A549 (cell line): ENCODE data around the gene MFN2.

Experiments used
- CEBPB ChIP-seq, 2 experiments: fragments of >200 bp in 1 of 2; sonication (Bioruptor Twin) in 1 of 2; formaldehyde crosslinking in 1 of 2; IDR thresholded peaks; 2 replicates each; pipeline ENCODE4 v1.6.1; 2012 to 2016
- EP300 ChIP-seq, 2 experiments: fragments of >200 bp; sonication (Bioruptor Twin); formaldehyde crosslinking; IDR thresholded peaks; 2 replicates in 1 of 2; 3 replicates in 1 of 2; pipeline ENCODE4 v1.6.1; 2016 to 2017
- HDAC2 ChIP-seq: fragments of 200-600 bp; sonication (generic); IDR thresholded peaks from 2 replicates; pipeline ENCODE4 v1.6.1; 2016
- MAFK ChIP-seq: fragments of 450-650 bp; IDR thresholded peaks from 2 replicates; pipeline ENCODE4 v1.6.1; 2014; ENCODE audit not compliant: partially characterized antibody
- MAX ChIP-seq: IDR thresholded peaks from 2 replicates; pipeline ENCODE4 v1.6.1; 2012
- MYC ChIP-seq: IDR thresholded peaks from 2 replicates; pipeline ENCODE4 v1.6.1; 2012; ENCODE audit warnings: mild to moderate bottlenecking, inconsistent platforms, low read length, improper control_type of control experiment, borderline replicate concordance
- NPAS2 ChIP-seq: fragments of 250-450 bp; sonication (Bioruptor Pico); IDR thresholded peaks from 2 replicates; pipeline ENCODE4 v1.8.0; 2022; ENCODE audit warnings: mild to moderate bottlenecking, moderate library complexity, borderline replicate concordance
- POLR2A ChIP-seq: IDR thresholded peaks from 2 replicates; pipeline ENCODE4 v1.6.1; 2012; ENCODE audit warnings: mild to moderate bottlenecking, low read length
- RCOR1 ChIP-seq: fragments of 150-350 bp; IDR thresholded peaks from 2 replicates; pipeline ENCODE4 v1.6.1; 2014; ENCODE audit warnings: antibody characterized with exemption, low read length, low read depth
- RFX5 ChIP-seq: fragments of 450-650 bp; IDR thresholded peaks from 2 replicates; pipeline ENCODE4 v1.7.1; 2014; ENCODE audit warnings: antibody characterized with exemption, mild to moderate bottlenecking, moderate library complexity
- SMC3 ChIP-seq: fragments of >200 bp; sonication (Bioruptor Twin); formaldehyde crosslinking; IDR thresholded peaks from 3 replicates; pipeline ENCODE4 v1.6.1; 2018; ENCODE audit warnings: inconsistent platforms
- ZNF302 ChIP-seq: fragments of 250-450 bp; sonication (Bioruptor Pico); IDR thresholded peaks from 2 replicates; pipeline ENCODE4 v1.9.0; 2021; ENCODE audit warnings: inconsistent platforms, mild to moderate bottlenecking, moderate library complexity
- TF ChIP-seq, protein P1 (sequence below): fragments of >200 bp; sonication (Bioruptor Twin); formaldehyde crosslinking; IDR thresholded peaks from 3 replicates; pipeline ENCODE4 v1.5.1; 2016

- peak; percentile 50 for TF ChIP-seq MAX
- TF ChIP-seq SMC3: no peak
- peak; percentile 54 for TF ChIP-seq POLR2A
- TF ChIP-seq, protein P1, sequence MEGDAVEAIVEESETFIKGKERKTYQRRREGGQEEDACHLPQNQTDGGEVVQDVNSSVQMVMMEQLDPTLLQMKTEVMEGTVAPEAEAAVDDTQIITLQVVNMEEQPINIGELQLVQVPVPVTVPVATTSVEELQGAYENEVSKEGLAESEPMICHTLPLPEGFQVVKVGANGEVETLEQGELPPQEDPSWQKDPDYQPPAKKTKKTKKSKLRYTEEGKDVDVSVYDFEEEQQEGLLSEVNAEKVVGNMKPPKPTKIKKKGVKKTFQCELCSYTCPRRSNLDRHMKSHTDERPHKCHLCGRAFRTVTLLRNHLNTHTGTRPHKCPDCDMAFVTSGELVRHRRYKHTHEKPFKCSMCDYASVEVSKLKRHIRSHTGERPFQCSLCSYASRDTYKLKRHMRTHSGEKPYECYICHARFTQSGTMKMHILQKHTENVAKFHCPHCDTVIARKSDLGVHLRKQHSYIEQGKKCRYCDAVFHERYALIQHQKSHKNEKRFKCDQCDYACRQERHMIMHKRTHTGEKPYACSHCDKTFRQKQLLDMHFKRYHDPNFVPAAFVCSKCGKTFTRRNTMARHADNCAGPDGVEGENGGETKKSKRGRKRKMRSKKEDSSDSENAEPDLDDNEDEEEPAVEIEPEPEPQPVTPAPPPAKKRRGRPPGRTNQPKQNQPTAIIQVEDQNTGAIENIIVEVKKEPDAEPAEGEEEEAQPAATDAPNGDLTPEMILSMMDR: no peak
- no peak for TF ChIP-seq MYC
- no peak for TF ChIP-seq HDAC2
- no peak for TF ChIP-seq RCOR1
- no peak for TF ChIP-seq CEBPB (IDR thresholded peaks at IDR 0.05)
- no peak for TF ChIP-seq MAFK
- no peak for TF ChIP-seq ZNF302
- TF ChIP-seq RFX5: no peak
- TF ChIP-seq NPAS2: no peak
- no peak for TF ChIP-seq EP300 (IDR thresholded peaks at IDR 0.05)
Observed at GRCh38 chr1:11979851-11980675, at the start of gene MFN2.
